Gastroesophageal sphincter (tissue), 3 donors: ENCODE results near the gene PAPPA.

Experiments
- EP300 ChIP-seq: sonication (generic); formaldehyde crosslinking; IDR thresholded peaks from one replicate; pipeline ENCODE4 v1.6.1; 2017; ENCODE audit warnings: antibody characterized with exemption, mild to moderate bottlenecking
- POLR2A ChIP-seq, 2 donors: fragments of 450-650 bp; IDR thresholded peaks; one replicate each; pipeline ENCODE4 v1.6.1; 2017; ENCODE audit warnings: antibody characterized with exemption in 2 of 2, mild to moderate bottlenecking in 2 of 2, moderate library complexity in 1 of 2
- POLR2AphosphoS5 ChIP-seq: sonication (generic); formaldehyde crosslinking; IDR thresholded peaks from one replicate; pipeline ENCODE4 v1.6.1; 2017; ENCODE audit warnings: antibody characterized with exemption
- TF ChIP-seq, protein P1 (sequence below), 4 experiments: fragments of 200-600 bp in 2 of 4; fragments of 450-650 bp in 2 of 4; sonication (generic) in 1 of 4; IDR thresholded peaks; one replicate each; pipeline ENCODE4 v1.5.1; 2017 to 2019; ENCODE audit warnings: antibody characterized with exemption in 4 of 4, mild to moderate bottlenecking in 2 of 4, moderate library complexity in 2 of 4

DNA sequence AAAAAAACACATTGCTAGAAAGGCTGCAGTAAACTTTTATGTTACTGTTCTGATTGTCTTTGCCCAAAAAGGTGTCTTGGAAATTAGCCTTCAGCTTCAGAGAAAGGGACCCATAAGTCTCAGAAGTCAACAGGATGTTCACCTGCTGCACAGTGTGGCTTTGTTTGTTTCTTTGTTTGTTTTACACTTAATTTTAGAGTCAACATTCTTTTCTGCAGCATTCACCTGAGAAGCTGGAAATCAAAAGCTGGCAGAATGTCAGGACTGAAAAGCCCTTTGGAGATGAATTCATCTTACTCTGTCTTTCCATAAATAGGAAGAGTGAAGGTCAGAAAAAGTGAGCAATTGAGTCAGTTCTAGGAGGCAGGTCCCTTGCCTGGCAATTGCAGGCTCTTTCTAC lies 170.0 kb downstream of the PAPPA start:
- TF ChIP-seq, protein P1, sequence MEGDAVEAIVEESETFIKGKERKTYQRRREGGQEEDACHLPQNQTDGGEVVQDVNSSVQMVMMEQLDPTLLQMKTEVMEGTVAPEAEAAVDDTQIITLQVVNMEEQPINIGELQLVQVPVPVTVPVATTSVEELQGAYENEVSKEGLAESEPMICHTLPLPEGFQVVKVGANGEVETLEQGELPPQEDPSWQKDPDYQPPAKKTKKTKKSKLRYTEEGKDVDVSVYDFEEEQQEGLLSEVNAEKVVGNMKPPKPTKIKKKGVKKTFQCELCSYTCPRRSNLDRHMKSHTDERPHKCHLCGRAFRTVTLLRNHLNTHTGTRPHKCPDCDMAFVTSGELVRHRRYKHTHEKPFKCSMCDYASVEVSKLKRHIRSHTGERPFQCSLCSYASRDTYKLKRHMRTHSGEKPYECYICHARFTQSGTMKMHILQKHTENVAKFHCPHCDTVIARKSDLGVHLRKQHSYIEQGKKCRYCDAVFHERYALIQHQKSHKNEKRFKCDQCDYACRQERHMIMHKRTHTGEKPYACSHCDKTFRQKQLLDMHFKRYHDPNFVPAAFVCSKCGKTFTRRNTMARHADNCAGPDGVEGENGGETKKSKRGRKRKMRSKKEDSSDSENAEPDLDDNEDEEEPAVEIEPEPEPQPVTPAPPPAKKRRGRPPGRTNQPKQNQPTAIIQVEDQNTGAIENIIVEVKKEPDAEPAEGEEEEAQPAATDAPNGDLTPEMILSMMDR (IDR thresholded peaks at IDR 0.05) = no peak
- TF ChIP-seq POLR2AphosphoS5 = no peak
- TF ChIP-seq POLR2A (IDR thresholded peaks at IDR 0.05) = no peak
- TF ChIP-seq EP300 = no peak
